GM19025 (cell line): ENCODE results near the gene MARVELD1.
"Not testable (repeated sequence)": the region's sequence is repeated elsewhere in the genome, so short reads cannot be mapped to it uniquely, and the experiment has no call there.

ENCODE experiments used
- ATAC-seq: cut with Tn5 transposase; IDR thresholded peaks from one replicate; pipeline ENCODE4 v1.9.1; 2021; ENCODE audit warnings: mild to moderate bottlenecking, low read depth, moderate library complexity; ENCODE audit not compliant: unreplicated experiment

MARVELD1 gene

DNA sequence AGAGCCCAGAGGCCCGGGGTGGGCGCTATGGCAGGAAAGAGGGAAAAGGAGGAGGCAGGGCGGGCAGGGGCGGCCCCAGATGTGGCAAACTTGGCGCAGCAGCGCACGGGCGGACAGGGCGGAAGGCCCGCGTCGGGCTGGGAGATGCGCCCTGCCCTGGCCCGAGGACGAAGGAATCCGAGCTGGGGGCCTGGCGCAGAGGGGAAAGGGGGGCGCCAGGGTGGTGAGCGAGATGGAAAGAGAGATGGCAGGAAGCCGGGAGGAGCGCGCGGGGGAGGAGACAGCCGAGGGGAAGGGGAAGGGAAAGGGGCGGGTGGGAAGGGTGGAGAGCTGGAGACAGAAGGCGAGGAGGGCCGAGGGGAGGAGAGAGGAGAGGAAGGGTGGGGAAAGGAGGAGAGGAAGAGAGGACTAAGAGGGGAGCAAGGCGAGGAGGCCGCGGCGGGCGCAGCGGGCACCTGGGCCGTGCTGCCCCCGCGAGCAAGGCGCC, at the start of gene MARVELD1:
MARVELD1 (plus strand) TSS at position 392 of the 487 bp plus-strand sequence. CDS start 147 bp downstream, outside the sequence.
- no peak for ATAC-seq

DNA sequence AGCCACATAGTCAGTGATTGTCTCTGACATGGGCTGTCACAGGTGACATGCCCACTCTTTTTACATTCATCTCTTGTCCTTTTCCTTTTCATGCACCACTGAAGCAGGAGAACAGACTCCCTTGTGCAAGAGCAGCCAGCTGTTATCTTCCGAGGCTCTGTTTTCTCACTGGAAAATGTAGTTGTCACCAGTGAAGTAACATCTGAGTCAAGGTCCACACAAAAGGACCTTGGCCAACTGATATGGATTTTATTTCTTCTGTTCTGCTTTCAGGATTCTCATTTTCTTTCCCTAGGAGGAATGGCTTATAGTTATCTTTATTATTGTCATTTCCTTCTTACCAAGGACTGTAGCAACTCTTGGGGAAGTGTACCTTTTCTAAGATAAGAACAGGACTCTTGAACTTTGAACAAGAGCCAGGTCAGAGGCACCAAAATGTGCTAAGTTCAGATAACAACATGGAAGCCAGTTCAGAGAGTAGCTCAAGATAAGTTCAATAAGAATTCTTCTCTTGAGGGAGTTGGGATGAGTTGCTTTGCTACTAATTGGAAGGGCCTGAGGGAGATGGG, 49.2 kb upstream of the MARVELD1 start:
- no peak for ATAC-seq

DNA sequence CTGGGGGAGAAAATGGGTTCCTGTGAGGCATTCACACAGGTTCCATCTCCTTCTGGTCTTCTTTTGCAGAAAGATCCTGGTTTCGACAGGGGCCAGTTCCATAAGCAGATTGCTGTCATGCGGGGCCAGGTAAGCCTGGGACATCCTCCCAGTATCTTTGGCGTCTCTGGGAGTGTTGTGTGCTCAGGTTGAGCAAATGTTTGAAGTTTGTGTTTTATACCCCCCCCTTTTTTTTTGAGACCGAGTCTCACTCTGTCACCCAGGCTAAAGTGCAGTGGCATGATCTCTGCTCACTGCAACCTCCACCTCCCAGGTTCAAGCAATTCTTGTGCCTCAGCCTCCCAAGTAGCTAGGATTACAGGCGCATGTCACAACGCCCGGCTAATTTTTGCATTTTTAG, 46.5 kb upstream of the MARVELD1 start:
- no peak for ATAC-seq

DNA sequence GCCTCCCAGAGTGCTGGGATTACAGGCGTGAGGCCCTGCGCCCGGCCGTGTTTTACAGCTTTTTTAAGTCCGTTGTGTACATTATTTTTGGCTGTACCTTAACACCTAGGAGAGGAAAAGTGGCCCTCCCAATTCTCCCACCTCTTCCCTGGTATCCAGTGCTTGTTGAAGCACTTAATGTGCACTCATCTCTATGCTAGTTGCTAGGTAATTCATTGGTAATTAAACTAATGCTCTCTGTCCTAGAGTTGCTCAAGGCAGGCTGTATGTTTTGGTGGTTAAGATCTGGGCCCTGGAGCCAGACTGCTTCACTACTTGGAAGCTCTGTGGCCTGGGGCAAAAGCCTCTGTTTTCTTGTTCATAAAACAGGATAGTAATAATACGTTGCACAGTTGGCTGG, 46.1 kb upstream of the MARVELD1 start:
- ATAC-seq = no peak

DNA sequence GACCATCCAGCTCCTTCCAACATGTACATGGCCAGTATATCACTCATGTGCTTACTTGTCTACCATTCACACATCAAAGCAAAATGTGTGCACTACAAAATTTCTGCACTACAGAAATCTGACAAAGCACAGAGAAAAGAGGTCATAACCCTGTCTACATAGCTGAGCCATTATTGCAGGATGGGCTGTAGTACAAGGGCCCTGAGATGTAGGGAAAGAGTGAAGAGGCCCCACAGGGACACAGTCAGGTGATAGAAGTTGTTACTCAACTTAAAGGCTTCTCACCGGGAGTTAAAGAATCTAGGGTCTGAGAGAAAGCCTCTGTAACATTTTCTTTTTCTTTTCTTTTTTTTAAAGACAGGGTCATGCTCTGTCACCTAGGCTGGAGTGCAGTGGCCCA, 44.0 kb upstream of the MARVELD1 start:
- ATAC-seq = no peak

DNA sequence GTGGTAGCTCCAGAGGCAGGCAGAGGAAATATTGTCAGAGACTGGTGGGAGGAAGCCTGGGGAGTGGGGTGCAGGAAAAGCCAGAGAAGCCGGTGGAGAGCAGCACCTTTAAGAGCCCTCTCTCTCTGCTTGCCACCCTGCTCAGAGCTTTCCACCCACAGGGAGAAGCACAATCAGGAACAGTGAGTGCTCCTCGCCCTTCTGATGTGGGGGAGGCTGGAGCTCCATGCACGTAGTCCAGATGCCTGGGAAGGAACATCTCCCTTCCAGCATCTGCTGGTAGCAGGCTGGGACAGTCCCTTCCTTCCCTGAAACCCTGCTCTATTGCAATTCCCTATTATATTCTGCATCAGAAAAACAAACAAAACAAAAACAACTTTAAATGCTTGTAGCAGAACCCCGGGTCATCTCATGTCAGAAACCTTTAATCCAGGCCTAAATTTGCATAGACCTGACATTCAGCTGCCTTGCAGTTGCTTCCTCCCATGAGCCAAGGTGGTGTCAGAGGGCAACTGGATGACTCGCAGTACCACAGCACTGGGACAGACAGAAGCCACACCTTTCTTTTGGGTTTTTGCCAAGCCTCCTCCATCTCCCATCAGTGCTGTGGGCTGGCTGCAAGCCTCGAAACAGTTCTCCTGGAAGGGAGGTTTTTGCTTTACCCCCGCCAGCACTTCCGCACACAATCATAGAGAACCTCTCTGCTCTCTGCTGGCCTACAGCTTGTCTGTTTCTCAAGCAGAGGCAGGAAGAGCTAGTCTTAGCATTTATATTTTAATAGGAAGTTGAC, 39.6 kb upstream of the MARVELD1 start:
- ATAC-seq = no peak

DNA sequence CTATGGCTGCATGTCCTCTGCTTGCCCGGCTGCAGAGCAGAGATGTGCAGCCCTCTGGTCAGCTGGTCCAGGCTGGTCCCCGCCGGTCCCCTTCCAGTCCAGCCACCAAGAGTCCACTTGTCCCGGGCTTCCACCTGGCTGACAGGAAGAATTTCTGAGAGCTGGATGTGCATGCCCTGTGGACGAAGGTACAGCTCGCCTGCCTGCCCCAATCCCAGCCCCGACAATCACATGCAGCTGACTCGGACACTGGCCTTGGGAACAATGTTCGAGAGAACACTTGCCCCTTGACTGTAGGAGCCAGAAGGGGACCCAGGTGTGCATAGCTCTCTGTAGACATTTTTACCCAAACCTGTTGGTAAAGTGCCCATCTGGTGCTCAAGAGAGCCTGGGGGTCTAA, 38.3 kb upstream of the MARVELD1 start:
- no peak for ATAC-seq

DNA sequence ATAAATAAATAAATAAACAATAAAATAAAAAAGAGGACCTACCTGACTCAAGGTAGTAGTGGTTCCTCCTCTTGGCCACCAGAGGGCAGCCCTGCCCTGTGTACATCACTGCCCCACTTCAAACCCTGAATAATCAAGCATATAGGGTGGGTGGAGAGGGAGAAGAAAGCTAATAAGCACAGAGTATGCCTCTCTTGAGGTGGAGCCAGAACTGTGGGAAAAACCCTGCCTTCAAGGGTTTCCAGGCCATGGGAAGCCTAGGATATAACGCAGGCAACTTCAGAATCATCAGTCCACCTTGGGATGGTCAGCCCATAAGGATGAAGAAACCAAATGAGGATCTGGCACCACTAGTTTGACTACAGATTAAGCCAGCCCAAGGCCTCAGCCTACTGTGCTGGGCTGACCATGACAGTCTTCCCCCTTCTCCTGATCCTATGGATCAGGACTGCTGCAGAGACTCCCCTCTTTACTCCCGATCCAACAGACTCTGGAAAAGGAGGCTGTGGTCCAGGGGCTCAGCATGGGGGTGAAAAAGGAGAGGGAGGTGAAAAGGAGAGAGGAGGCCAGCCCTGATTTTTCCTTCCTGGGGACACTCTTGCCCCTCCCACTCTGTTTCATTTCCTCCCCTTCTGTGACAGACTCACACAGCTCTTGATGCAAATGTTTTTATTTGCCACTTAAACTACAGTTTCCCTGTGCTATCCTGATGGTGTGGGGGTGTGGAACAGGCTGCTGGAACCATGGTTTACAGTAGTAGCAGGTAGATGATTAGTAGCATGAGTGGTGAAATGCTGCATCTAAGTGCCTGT, 36.6 kb upstream of the MARVELD1 start:
- peak; percentile 43 for ATAC-seq

DNA sequence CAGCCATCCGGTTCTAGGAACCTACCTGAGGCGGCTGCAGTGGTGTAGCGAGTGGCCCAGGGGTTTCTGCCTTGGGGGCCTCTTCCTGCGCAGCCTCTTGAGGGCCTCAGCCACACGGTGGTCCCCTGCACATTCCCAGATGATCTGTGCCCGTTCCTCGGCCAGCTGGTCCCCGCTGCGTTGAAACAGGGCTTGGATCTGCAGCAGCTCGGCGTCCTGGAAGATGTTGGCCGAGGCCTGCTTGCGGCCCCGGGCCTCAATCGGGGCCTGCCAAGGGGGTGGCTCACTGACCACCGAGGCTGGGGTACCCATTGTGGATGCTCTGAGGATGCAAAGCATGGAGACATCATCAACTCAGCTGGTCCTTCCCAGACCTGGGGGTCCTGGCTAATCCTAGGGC, 33.9 kb upstream of the MARVELD1 start:
- no peak for ATAC-seq

DNA sequence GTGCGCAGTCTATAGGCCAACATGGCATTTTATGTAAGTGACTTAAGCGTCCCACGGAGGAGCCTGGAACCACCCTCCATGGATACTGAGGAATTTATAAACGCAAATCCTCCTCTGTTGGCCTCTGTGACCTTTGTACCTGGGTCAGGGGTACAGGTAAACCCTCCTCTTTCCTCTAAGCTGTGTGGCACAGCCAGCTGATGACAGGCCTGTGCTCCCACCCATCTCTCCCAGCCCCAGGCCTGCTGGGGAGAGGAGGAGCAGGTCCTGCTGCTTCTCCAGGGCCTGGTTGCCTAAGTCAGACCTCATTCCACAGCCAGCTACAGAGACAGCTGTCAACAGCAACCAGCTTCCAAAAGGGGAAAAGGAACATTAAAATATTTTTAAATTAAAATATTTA, 31.5 kb upstream of the MARVELD1 start:
- ATAC-seq = no peak

DNA sequence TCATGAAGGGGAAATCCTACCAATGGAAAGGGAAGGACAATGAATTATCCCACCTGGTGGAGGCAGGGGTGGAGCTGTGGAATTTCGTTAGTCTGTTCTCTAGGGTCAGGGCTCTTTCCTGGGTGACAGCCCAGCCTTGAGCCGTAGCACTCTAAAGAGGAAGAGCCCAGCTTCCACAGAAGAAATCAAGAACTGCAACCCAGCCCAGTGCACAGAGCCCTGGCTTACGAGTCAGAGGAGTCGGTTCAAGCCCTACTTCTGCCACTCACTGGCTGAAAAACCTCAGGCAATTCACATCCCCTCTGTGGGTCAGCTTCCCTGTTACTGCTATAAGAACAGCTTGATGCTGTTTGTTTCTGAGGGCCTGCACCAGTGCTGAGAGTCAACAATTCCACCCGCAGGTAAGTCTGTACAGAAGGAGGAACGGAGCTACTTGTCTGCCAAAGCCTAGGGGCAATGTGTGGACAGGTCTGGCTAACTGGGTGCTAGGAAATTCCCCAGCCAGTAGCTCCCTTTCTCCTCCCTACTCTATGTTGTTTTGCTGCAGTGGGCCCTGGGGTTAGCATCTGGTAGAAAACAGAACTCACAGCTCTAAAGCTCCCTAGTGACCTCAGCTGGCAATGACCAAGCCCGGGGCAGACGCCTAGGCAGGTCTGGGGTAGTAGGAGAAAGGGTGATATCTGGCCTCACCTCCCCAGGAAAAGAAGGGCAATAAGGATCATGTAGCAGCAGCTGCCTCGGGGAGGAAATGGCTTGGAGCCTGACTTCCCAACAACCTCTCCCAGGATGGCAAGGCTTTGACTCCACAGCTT, 29.8 kb upstream of the MARVELD1 start:
- no peak for ATAC-seq

DNA sequence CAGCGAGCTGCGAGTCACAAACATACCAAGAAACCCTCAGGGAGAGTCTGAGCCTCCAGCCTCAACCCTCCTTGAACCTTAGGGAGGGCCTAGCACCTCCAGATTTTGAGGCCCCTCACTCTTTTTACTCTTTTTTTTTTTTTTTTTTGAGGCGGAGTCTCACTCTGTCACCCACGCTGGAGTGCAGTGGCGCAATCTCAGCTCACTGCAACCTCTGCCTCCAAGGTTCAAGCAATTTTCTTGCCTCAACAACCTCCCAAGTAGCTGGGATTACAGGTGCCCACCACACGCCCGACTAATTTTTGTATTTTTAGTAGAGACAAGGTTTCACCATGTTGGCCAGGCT, 29.2 kb upstream of the MARVELD1 start:
- not testable (repeated sequence) for ATAC-seq

DNA sequence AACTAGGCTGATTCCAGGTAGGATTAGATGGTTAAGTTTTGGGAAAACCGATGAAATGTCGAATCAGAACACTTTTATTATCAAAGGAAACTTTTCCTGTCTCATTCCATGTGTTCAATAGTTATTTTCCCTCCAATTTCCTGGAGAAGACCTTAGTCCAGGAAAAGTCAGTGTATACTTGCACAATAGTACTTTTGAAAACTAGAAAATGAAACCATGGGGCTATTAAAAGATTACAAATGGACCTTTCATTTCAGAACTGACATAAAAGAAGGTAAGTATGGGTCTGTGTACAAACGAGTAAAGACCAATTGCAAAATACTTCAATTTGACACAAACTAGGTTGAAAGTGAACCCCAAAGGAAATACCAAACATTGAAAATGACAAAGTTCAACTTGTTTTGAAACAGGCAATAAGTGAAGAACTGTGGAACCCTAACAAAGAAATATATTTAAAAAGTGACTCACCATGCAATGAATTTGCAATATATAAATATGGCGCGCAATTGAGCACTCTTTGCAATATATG, 28.6 kb upstream of the MARVELD1 start:
- ATAC-seq = no peak

DNA sequence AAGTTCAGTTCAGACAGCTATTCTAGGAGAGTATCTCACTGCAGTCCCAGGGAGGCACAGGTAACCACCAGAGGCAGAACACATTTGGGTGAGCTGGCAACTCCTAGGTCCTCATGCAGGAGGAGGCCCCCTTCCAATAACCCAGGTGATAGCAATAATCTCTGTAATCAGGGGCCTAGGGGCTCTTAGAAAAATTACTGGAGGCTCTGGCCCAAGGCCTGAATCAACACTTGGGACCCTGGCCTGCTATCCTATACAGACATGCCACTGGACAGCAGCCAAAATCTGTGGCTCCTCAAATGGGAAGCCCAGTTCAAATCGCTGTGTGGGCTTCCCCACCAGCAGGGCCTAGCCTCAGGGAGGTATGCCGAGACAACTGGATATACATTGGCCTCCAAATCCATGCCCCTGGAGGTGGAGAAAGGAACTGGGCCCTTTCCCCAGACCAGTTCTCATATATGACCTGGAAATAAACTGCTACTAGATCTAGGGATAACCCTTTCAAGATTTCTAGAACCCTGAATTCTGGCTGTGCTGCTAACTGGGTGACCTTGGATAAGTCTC, 28.1 kb upstream of the MARVELD1 start:
- ATAC-seq = no peak

DNA sequence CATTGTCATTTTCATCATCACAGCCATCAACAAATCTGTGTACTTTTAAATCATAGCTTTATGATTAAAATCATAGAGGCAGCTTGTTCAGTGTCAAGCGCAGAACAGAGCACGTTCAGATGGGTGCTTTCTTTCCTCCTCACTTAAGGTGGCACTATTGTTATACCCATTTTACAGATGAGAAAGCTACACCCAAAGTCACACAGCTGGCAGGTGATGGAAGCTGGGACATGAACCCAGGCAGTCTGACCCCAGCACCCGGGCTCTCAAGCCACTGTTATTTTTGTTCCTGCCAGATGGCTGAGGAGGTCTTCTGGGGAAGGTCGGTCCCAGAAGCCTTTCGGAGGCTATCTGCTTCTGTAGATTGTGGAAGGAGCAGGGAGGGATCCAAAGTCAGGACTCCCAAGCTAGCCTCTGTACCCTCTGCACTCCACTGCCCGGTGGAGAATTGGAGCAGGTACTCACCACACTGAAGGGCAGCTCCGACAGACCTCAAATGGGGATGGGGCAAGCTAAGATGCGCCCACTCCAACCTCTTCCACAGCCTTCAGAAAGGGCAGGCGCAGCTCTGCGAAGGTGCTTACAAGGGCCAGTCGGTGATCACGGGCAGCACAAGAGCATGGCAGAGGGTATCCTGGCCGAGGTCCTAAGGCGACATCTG, 27.1 kb upstream of the MARVELD1 start:
- ATAC-seq = no peak

DNA sequence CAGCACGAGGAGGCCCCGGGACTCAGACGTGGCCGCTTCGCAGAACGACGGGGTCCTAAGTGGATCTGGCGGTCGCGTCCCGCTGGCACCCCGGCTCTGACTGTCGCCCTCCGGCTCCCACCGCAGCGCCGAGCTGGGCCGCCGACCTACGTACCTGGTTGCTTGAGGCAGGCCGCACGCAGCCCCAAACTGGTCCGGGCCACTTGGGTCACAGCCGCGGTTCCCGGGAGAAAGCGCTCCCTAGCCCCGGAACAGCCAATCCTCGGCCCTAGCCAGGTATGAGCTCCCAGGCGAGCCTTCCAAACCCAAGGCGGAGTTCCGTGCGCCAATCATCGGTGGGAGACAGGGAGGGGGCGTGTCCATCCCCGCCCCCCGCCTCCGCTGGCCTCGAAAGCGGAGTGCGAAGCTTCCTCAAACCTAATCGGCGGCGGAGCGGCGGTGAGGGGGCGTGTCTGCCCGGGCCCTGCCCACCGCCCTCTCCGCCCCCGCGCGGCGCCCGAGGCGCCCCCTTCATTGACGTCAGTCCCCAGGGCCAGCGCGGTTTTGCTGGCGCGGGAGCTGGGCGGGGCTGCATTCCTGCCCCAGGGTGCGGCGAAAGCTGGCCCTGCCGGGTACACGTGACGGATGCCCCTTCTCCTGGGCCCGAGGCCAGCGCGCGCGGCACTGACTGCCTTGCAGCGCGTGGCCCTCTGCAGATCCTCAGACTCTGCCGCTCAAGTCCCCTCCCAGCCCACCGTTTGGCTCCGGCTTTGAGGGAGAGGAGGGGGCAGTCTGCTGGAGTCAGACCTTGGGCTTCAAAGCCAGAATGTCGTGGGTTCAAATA, 26.4 kb upstream of the MARVELD1 start, which contains the start of gene AVPI1:
AVPI1 (minus strand) TSS at position 280 of the 823 bp plus-strand sequence. CDS start 7,336 bp downstream, outside the sequence.
- ATAC-seq = peak; percentile 91

DNA sequence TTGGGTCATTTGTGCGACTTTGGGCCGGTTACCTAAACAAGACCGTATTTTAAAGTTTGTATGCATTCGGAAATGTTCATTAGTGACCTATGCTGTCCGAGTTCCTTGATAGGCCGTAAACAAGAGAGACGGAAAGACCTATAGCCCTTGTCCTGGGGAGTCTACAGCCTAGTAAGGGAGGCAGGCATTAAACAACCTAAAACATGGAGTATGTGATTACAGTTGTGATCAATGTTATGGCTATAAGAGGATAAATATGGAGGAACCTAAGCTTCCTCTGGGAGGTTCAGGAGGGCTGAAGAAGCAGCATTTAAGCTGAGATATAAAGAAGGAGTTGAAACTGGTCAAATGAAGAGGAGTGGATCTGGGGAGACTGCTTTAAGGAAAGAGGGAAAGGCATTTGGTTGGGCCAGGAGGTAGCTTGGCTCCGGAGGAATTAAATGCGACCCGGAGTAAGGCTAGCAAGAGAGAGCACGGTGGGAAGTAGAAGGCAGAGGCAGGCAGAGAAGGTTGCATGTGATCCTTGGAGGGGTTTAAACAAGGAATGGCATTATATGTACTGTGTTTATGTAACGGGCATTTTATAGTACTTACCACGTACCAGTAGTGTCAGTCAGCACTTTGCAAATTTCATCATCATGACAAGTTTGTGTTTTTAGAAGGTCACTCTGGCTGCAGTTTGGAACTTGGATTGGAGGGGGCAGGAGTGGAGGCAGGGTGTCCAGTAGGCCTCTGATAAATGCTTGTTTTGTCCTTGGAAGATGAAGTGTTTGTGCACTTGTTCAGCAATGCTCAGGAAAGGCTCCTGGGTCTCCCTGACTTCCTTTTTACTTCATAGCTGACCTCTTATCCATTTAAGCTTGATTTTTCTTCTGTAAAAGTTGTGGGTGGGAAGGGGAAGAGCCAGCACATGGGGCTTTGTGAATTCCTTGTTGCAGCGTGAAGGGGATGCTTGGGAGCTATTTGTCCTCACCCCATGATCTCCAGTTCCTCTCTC, 25.4 kb upstream of the MARVELD1 start:
- no peak for ATAC-seq
